K562 (cell line): ENCODE measurements around the gene TM7SF3. TPM values are rescaled to one million over a fixed set of nuclear protein-coding genes. Genes with fewer than 3 reads are reported as not detected.

Experiments
- BRCA1 ChIP-seq, 2 experiments: fragments of 450-650 bp in 1 of 2; sonication (generic) in 1 of 2; formaldehyde crosslinking in 1 of 2; IDR thresholded peaks; 2 replicates each; pipeline versions ENCODE4 v1.5.0 to v1.6.1; 2017 to 2020; ENCODE audit warnings: mild to moderate bottlenecking in 1 of 2, missing genetic modification reagents in 1 of 2
- CBFA2T2 ChIP-seq: fragments of 450-650 bp; conservative IDR thresholded peaks from 2 replicates; pipeline ENCODE4 v1.6.1; 2017; ENCODE audit warnings: mild to moderate bottlenecking
- MIER1 ChIP-seq: fragments of 450-650 bp; IDR thresholded peaks from 2 replicates; pipeline ENCODE4 v1.6.1; 2016; ENCODE audit warnings: antibody characterized with exemption, mild to moderate bottlenecking, low read depth
- PATZ1 ChIP-seq: fragments of 250-450 bp; sonication (Bioruptor Pico); IDR thresholded peaks from 2 replicates; pipeline ENCODE4 v1.5.0; 2020; ENCODE audit warnings: mild to moderate bottlenecking, borderline replicate concordance
- POLR2AphosphoS2 ChIP-seq: IDR thresholded peaks from 2 replicates; pipeline ENCODE4 v1.6.1; 2012; ENCODE audit warnings: low read length, improper control_type of control experiment
- RUNX1 ChIP-seq: sonication (generic); IDR thresholded peaks from 2 replicates; pipeline ENCODE4 v1.6.1; 2016; ENCODE audit warnings: antibody characterized with exemption, low read depth
- SRSF3 ChIP-seq: fragments of 200-400 bp; formaldehyde crosslinking; IDR thresholded peaks from 2 replicates; pipeline ENCODE4 v1.6.1; 2016; ENCODE audit warnings: mild to moderate bottlenecking, low read length, moderate library complexity; ENCODE audit not compliant: insufficient read depth
- U2AF2 ChIP-seq: fragments of 200-400 bp; formaldehyde crosslinking; optimal IDR thresholded peaks from 2 replicates; pipeline ENCODE3; 2017; ENCODE audit warnings: low read depth, mild to moderate bottlenecking, low read length
- ZNF263 ChIP-seq: sonication (generic); formaldehyde crosslinking; IDR thresholded peaks from 2 replicates; pipeline ENCODE4 v1.8.0; 2022; ENCODE audit warnings: mild to moderate bottlenecking, missing genetic modification reagents, borderline replicate concordance
- ZNF431 ChIP-seq: sonication (generic); formaldehyde crosslinking; IDR thresholded peaks from 2 replicates; pipeline ENCODE4 v1.8.0; 2022; ENCODE audit warnings: mild to moderate bottlenecking, missing genetic modification reagents
- polyA plus RNA-seq, 8 experiments: library from polyadenylated mRNA; depleted of rRNA in 4 of 8; stranded (reverse) in 5 of 8; unstranded in 3 of 8; fragments of >200 nt; fragmentation: Nextera tagmentation in 2 of 8; fragmentation: Illumina TruSeq in 1 of 8; extraction: Ambion mirVana in 2 of 8; extraction: Trizol in 1 of 8; gene quantifications; 2 replicates each; pipeline versions ENCODE4 v1.2.1 to v1.2.3, GENCODE V29; 2011 to 2014; ENCODE audit warnings: inconsistent platforms in 1 of 8, missing spikeins in 1 of 8
- total RNA-seq, 7 experiments: library from RNA; depleted of rRNA in 6 of 7; stranded (reverse); fragments of >200 nt in 6 of 7; fragmentation: Illumina TruSeq in 2 of 7; extraction: Trizol in 2 of 7; gene quantifications; 2 replicates each; pipeline versions ENCODE4 v1.2.1 to v1.2.3, GENCODE V29; 2011 to 2021; ENCODE audit warnings: low replicate concordance in 1 of 7
- TF ChIP-seq, protein P1 (sequence below), 2 experiments: fragments of 450-650 bp in 1 of 2; sonication (generic) in 1 of 2; formaldehyde crosslinking in 1 of 2; IDR thresholded peaks; 2 replicates each; pipeline versions ENCODE4 v1.7.1 to v1.9.0; 2016 to 2022; ENCODE audit warnings: inconsistent platforms in 1 of 2, mild to moderate bottlenecking in 1 of 2, missing genetic modification reagents in 1 of 2

The TM7SF3 gene
- total and polyA plus RNA-seq, 9 of the 15 experiments (the other 6 are each of a cell fraction or from before 2014, with no cell fraction given) = 9.3 to 90.4 (median 24.8) TPM

DNA sequence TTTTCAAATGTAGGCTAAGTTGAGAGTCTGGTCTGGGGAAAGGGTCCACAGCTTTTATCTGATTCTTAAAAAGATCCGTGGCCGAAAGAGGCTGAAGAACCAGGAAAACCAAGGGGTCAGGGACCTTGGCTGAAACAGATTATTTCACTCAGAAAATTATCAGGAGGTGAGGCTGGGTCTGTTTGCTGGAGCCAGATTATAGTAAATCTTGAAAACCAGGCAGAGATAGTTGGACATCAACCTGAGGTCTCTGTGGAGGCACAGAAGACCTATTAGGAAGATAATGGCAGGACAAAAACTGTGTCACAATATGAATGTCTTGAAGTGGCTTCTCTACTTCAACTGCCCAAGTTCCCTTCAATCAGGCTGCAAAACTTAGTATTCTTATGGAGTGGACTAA lies 6.6 kb upstream of the TM7SF3 start (continued):
- TF ChIP-seq PATZ1 (no peak), ZNF431 (CRISPR knock-in tag) (no peak), BRCA1 (IDR thresholded peaks at IDR 0.05) (no peak), BRCA1 (CRISPR knock-in tag; IDR thresholded peaks at IDR 0.05) (no peak), CBFA2T2 (peak; percentile 49; the same call in 1 of the 2 replicates), MIER1 (no peak), POLR2AphosphoS2 (no peak), SRSF3 (no peak), ZNF263 (no peak), U2AF2 (no peak), RUNX1 (no peak)
- TF ChIP-seq, protein P1, sequence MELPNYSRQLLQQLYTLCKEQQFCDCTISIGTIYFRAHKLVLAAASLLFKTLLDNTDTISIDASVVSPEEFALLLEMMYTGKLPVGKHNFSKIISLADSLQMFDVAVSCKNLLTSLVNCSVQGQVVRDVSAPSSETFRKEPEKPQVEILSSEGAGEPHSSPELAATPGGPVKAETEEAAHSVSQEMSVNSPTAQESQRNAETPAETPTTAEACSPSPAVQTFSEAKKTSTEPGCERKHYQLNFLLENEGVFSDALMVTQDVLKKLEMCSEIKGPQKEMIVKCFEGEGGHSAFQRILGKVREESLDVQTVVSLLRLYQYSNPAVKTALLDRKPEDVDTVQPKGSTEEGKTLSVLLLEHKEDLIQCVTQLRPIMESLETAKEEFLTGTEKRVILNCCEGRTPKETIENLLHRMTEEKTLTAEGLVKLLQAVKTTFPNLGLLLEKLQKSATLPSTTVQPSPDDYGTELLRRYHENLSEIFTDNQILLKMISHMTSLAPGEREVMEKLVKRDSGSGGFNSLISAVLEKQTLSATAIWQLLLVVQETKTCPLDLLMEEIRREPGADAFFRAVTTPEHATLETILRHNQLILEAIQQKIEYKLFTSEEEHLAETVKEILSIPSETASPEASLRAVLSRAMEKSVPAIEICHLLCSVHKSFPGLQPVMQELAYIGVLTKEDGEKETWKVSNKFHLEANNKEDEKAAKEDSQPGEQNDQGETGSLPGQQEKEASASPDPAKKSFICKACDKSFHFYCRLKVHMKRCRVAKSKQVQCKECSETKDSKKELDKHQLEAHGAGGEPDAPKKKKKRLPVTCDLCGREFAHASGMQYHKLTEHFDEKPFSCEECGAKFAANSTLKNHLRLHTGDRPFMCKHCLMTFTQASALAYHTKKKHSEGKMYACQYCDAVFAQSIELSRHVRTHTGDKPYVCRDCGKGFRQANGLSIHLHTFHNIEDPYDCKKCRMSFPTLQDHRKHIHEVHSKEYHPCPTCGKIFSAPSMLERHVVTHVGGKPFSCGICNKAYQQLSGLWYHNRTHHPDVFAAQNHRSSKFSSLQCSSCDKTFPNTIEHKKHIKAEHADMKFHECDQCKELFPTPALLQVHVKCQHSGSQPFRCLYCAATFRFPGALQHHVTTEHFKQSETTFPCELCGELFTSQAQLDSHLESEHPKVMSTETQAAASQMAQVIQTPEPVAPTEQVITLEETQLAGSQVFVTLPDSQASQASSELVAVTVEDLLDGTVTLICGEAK (IDR thresholded peaks at IDR 0.05) = no peak
- TF ChIP-seq, protein P1 (CRISPR knock-in tag; IDR thresholded peaks at IDR 0.05) = no peak
